Measurements from ENCODE around the gene FAM20B.

Gene FAM20B

GRCh38 chr1:179017383-179018326 lies 8.0 kb upstream of the FAM20B start:
- Histone ChIP-seq H3K36me3 (ENCODE audit: control insufficient read depth, insufficient read depth, low read length) (no peaks in the 10 kb centered on the region), H3K4me3 (replicated peaks; ENCODE audit: low read depth, low read length) (no peak overlapping the region), H3K27me3 (replicated peaks; ENCODE audit: control insufficient read depth, insufficient read depth, low read length) (no peaks in the 10 kb centered on the region)
- TF ChIP-seq CTCF (IDR thresholded peaks at IDR 0.05; ENCODE audit: insufficient read depth, low read length, poor library complexity, severe bottlenecking) = no peak
- DNase-seq (ENCODE audit: extremely low read depth, insufficient read length) = no peak

GRCh38 chr1:179021873-179022272 lies 3.8 kb upstream of the FAM20B start:
- Histone ChIP-seq H3K27me3 (replicated peaks; ENCODE audit: control insufficient read depth, insufficient read depth, low read length) (no peaks in the 10 kb centered on the region), H3K36me3 (ENCODE audit: control insufficient read depth, insufficient read depth, low read length) (no peaks in the 10 kb centered on the region), H3K4me3 (replicated peaks; ENCODE audit: low read depth, low read length) (no peak overlapping the region)
- no peak for TF ChIP-seq CTCF (IDR thresholded peaks at IDR 0.05; ENCODE audit: insufficient read depth, low read length, poor library complexity, severe bottlenecking)
- no peak for DNase-seq (ENCODE audit: extremely low read depth, insufficient read length)

GRCh38 chr1:179023946-179024650 lies 1.6 kb upstream of the FAM20B start:
- DNase-seq (ENCODE audit: extremely low read depth, insufficient read length) = no peak
- TF ChIP-seq CTCF (IDR thresholded peaks at IDR 0.05; ENCODE audit: insufficient read depth, low read length, poor library complexity, severe bottlenecking) = no peak
- Histone ChIP-seq H3K27me3 (replicated peaks; ENCODE audit: control insufficient read depth, insufficient read depth, low read length) (no peaks in the 10 kb centered on the region), H3K36me3 (ENCODE audit: control insufficient read depth, insufficient read depth, low read length) (no peaks in the 10 kb centered on the region), H3K4me3 (replicated peaks; ENCODE audit: low read depth, low read length) (no peak overlapping the region)

- Histone ChIP-seq H3K36me3 (ENCODE audit: control insufficient read depth, insufficient read depth, low read length) (no peaks in the 10 kb centered on the region), H3K4me3 (replicated peaks; ENCODE audit: low read depth, low read length) (peak overlapping the region; percentile 85), H3K27me3 (replicated peaks; ENCODE audit: control insufficient read depth, insufficient read depth, low read length) (no peaks in the 10 kb centered on the region)
- no peak for TF ChIP-seq CTCF (IDR thresholded peaks at IDR 0.05; ENCODE audit: insufficient read depth, low read length, poor library complexity, severe bottlenecking)
- DNase-seq (ENCODE audit: extremely low read depth, insufficient read length) = peak; percentile 86
Observed at GRCh38 chr1:179025975-179026812, 500 bp downstream of the FAM20B start.

GRCh38 chr1:179026813-179027669 lies 1.3 kb downstream of the FAM20B start:
- no peaks in the 10 kb centered on the region for H3K27me3 ChIP-seq (replicated peaks; ENCODE audit: control insufficient read depth, insufficient read depth, low read length)
- no peak for TF ChIP-seq CTCF (IDR thresholded peaks at IDR 0.05; ENCODE audit: insufficient read depth, low read length, poor library complexity, severe bottlenecking)
- DNase-seq (ENCODE audit: extremely low read depth, insufficient read length) = no peak
- peak overlapping the region; percentile 85 for H3K4me3 ChIP-seq (replicated peaks; ENCODE audit: low read depth, low read length)
- no peaks in the 10 kb centered on the region for H3K36me3 ChIP-seq (ENCODE audit: control insufficient read depth, insufficient read depth, low read length)
